Breast epithelium (tissue), 3 donors: ENCODE data around the gene PVALEF.

Source experiments
- POLR2A ChIP-seq: fragments of 450-650 bp; IDR thresholded peaks from one replicate; pipeline ENCODE4 v1.6.1; 2016; ENCODE audit warnings: antibody characterized with exemption, mild to moderate bottlenecking, moderate library complexity
- POLR2AphosphoS5 ChIP-seq, 3 donors: sonication (generic); formaldehyde crosslinking; IDR thresholded peaks; one replicate each; pipeline ENCODE4 v1.6.1; 2017; ENCODE audit warnings: antibody characterized with exemption in 3 of 3
- TF ChIP-seq, protein P1 (sequence below), 3 donors: fragments of 450-650 bp; IDR thresholded peaks; one replicate each; pipeline ENCODE4 v1.5.1; 2016 to 2017; ENCODE audit warnings: antibody characterized with exemption in 3 of 3, mild to moderate bottlenecking in 3 of 3, moderate library complexity in 3 of 3

DNA sequence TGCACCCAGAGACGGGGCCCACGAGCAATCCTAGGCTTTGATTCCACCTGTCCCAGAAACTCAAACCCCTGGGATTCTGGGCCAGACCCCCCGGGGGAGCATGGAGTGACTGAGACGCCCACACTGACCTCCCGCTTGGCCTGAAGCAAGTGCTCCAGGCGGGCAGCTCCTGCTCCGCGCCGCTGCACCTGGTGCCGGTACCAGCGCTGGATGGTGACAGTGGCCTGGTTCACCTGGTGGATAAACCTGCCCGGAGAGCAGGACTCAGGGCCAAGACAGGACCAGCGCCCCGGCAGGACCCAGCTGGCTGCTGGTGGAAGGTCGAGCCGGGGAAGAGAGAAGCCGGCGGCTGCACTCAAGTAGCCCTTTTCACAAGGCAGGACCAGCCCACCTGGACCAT is 34.9 kb downstream of the PVALEF start:
- TF ChIP-seq, protein P1, sequence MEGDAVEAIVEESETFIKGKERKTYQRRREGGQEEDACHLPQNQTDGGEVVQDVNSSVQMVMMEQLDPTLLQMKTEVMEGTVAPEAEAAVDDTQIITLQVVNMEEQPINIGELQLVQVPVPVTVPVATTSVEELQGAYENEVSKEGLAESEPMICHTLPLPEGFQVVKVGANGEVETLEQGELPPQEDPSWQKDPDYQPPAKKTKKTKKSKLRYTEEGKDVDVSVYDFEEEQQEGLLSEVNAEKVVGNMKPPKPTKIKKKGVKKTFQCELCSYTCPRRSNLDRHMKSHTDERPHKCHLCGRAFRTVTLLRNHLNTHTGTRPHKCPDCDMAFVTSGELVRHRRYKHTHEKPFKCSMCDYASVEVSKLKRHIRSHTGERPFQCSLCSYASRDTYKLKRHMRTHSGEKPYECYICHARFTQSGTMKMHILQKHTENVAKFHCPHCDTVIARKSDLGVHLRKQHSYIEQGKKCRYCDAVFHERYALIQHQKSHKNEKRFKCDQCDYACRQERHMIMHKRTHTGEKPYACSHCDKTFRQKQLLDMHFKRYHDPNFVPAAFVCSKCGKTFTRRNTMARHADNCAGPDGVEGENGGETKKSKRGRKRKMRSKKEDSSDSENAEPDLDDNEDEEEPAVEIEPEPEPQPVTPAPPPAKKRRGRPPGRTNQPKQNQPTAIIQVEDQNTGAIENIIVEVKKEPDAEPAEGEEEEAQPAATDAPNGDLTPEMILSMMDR (IDR thresholded peaks at IDR 0.05), result no peak
- TF ChIP-seq POLR2A (no peak), POLR2AphosphoS5 (IDR thresholded peaks at IDR 0.05) (no peak)
